HG03558 (cell line): ENCODE results near the gene MRPS27.

ENCODE experiments used
- ATAC-seq: cut with Tn5 transposase; IDR thresholded peaks from one replicate; pipeline ENCODE4 v1.9.1; 2021; ENCODE audit warnings: moderate number of reproducible peaks; ENCODE audit not compliant: unreplicated experiment; ENCODE audit errors: extremely low read depth

Gene MRPS27

DNA sequence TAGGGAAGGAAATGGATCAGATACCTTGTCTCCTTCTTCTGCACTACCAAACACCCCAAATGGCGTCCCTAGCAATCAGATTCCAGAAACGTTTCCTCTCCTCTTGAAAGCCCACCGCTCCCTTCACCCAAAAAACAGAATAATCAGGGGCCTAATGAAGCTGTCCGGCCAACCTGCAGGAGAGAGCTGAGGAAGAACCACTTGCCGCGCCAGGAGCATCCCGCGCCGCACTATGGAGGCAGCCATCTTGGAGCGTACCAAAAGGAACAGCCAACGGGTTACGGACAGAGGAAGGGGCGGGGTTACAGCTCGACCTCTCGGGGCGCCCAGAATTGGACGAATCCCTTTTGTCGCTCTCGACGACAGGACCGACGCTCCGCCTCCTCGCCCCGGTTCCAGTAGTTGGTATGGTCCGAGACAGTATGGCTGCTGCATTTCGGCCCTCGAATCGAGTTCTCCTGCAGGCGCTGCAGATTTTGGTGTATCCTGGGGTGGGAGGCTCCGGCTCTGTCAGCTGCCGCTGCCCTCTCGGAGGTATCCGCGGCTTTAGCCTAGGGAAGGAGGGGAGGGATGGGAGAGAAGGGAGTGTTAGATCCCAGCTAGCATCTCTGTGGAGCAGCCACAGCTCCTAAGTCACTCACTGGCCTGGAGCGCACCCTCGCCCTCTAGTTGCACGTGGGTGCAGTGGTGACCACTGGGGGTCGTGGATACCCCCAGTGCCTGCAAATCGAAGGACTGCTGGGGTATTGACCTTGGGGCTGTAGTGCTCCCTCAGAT, at the start of gene MRPS27, which contains the start of gene PTCD2:
TSS of gene MRPS27 (minus strand) at position 265 of the 777 bp plus-strand sequence. CDS start at position 246, 19 bp downstream.
TSS of gene PTCD2 (plus strand) at position 398 of the 777 bp plus-strand sequence. CDS start at position 408, 10 bp downstream.
- ATAC-seq: peak; percentile 95

DNA sequence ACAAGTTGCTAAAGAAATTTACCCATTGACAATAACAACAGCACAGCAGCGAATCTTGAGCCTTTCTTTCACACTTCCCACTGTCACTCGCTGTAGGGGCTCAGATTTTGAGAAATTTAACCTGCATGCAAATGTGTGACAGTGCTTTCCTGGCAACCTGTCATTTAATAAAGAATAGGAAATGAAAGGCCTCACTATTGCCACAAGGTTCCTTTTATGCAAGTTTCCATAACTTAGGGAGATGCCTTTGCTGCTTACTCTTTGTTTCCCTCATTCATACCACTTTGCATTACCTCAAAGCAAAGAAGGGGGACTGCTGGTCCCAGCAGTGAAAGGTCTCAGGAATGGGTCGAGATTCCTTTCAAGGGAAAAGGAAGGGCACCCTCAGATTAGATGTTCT, 49.7 kb upstream of the MRPS27 start:
- ATAC-seq: no peak

DNA sequence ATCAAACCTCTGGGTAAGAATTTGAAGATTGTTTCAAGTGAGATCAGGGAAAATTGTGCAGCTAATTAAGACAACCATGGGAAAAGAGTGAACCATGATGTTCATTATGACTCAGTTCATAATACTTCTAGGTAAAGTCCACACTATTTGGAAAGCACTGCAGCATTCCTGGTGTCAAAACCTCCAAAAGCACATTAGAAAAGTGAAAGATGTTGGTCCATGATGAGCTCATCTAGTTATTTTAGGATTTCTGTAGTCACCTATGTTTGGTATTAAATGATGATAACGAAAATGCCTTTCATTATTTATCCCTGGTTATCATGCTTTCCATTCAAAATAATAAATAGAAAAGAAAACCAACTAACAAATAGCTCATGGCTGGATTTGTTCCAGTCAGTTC, 49.3 kb upstream of the MRPS27 start:
- ATAC-seq: no peak

DNA sequence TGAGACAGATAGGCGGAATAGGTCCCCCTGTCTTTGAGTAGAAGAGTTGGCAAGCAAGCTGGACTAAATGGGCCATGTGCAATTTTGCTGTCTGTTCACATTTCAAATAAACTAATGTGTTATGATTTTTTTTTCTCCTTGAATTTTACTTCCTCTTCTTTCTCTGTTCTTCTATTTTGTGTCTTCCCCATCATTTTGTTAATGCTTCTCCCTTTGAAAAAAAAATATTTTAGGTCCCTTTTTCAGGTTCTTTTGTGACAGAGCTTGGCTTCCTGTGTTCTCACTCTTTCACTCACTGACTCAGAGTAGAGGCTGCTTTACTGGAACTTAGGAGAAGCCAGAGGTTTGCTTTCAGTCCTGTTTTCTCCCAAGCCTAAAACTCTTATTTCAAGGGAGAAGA, 48.2 kb upstream of the MRPS27 start:
- no peak for ATAC-seq

DNA sequence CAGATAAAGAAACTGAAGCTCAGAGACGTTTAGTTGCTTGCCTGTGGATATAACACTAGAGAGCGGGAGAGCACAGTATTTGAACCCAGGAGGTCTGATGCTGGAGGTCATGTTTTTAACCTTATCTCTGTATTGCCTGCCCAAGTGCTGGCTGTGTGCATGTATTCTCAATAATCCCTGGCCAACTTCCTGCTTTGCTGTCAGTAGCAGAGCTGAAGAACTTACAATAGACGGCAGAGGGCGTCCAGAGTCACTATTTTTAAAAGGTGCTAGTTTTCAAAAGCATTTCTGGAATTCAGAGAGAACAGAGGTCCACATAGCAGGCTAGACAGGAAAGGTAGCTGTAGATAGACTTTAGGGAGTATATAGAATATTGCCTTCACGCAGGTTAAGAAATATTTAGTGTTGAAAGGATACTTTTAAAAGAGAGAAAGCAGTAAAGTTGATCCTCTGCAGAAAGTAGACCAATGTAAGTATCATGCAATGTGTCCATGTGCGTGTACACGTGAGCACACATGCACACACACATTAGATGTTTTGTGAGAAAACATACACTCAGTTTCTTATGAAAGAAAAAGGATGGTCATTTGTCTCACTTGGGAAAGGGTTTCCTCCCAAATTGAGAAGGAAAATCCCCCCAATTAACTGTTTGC, 46.4 kb upstream of the MRPS27 start:
- ATAC-seq: no peak

DNA sequence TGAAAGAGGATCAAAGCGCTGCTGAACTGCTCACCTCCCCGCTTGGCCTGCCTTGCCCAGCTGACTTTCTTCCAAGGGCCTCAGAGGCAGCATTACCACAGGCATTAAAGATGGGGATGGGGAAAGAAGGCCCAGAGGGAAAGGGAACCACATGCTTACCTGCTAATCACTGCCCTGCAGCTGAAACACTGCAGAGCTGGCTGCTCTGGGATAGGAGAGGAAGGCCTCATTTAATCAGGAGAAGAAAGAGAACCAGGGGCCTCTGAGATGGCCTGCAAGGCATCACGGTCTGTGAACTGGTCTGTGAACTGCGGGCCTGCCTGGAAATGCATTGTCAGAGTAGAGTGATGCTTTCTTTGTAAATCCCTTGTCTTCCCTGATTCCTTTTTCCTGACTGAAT, 44.9 kb upstream of the MRPS27 start:
- ATAC-seq: no peak

DNA sequence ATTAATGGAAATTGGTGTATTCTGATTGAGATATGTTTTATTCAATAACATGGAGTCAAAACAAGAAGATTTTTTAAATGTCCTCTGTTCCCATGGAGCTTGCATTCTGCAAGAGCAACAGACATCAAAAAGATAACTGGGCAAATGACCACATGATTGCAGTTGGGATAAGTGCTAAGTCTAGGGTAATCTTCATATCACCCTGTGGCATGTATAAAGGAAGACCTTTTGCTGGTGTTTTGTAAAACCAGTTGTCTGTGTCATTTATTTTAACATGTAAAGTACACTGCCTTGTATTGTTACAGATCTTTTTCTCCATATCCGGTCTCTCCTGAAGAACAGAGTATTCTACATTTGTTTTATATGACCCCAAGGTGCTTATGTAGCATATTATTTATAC, 44.1 kb upstream of the MRPS27 start:
- ATAC-seq: no peak

DNA sequence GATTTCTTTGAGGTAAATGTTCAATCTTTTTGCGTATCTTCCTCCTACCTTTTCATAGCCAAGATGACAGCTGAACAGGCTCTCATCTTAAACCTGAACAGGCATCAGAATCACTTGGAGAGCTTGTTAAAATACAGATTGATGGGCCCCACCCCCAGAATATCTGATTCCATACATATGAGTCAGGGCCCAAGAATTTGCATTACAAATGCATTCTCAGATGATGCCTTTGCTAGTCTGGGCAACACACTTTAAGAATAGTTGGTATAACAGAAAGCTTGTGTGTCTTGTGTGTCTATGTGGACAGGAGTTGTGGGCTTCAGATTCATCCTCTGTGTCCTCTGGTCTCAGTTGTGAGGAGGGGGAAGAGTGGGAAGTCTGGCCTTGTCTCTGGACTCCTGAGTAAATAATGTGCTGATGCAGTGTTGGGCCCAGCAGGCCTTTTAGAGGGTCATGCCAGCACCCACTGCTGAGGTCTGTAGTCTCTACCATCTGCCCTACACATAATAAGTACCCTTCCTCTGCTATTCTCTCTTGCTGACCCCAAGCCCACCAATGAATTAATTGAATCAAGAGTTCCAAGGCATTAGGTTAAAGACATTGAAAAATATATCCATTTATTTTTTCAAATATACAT, 43.2 kb upstream of the MRPS27 start:
- no peak for ATAC-seq

DNA sequence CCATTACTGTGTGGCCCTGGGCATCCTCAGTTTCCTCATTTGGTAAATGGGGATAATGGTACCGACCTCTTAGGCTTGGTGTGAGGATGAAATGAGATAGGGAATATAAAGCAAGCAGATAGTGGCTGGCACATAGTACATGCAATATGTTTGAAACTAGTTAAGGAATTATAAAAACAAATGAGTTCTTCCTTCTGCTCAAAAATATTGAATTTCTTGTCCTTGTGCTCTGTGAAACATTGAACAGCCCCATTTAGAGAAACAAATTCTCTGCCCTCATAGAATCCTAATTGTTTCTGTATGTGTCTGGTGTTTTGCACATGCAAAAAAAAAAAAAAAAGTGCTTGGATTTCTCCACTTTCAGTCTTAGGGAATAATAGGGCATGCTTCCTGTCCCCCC, 39.8 kb upstream of the MRPS27 start:
- ATAC-seq: no peak

DNA sequence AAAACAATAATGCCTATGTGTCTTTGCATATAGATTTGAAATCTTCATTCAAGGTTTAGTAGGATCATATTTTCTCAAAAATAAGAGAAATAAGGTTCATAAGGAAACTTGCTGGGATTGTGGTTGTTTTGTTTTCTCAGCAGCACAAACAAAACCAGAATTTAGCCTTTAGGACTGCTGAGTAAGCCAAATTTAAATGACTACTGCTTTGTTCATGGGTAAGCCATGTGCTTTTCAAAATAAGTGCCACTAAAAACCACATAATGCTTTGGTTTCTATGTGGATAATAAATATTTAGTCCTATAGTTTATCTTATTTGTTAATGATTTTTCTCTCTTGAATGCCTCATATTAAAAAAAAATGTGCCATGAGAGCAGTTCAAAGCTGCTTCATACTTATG, 38.9 kb upstream of the MRPS27 start:
- ATAC-seq: no peak

DNA sequence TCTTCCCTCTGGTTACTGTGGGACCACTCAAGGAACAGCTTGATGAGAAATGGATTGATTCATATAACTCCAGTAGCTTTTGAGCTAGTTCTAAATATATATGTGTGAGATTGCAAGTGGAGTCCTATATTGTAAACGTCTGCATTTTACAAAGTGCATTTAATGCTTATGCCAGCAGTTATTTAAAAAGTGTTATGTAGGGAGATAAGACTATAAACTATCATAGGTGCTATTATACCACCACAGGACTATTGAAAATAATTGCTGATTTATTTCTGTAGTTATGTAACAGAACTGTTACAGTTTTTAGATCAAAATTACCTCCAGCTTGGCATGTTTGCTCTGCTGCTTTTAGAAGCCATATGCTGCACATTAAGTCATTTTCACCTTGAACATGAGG, 36.3 kb upstream of the MRPS27 start:
- ATAC-seq: no peak

DNA sequence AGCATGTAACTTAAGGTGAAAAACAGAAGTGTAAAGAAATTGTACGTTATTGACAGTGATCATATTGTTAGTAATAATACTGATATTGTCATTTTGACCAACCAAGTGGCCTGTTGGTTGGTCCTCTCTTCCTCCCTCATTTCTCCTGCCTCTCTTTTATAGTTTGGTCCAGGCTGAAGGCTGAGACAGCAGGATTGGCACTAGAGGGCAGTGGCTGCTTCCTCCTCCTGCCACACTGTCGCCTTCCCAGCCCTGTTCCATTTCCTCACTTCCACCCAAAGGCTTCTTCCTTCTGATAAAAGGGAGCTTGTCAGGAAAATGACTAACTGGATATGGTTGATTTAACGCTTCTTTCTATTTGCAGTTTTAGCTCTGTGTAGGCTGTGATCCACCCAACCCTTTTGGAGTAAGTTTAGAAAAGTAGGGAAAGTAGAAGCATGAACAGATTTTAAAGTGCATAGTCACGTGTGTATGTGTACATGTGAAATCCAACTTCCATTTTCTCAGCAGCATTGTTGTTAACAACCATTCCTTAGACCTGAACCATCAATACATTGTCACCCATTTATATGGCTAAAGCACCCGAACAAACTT, 35.8 kb upstream of the MRPS27 start:
- ATAC-seq: no peak

DNA sequence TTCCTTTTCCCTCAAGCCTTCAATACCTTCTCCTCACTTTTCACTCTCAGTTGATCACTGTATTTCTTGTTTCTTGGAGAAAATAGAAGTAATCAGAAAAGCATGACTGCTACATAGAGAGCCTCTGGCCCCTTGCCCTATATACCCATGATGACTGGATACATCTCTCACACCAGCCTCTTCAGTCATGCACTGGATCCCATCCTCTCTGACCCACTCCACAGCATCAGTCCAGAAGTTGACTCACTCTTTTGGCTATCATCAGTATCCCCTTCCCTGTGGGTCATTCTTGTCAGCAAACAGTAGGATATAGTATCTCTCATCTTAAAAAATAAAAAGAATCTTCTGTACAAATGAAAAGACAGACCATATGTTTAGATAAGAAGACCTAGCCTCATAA, 33.0 kb upstream of the MRPS27 start:
- ATAC-seq: no peak

DNA sequence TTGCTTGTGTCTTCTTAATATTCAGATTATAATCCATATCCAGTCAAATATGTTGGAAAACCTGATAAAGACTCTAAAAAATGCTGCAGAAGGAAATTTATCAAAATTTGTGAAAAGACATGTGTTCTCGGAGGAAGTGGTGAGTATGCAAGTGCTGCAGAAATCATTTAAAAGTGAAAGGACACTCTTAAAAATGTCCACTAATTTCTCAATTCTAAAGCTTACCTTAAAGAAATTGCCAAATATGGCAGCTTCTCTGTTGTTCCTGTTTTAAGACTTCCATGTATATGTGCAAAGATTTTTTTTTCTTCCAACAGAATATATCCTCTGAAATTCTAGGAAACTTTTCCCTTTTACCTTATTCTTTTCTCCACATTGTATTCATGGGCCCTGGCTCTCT, 32.6 kb upstream of the MRPS27 start:
- no peak for ATAC-seq

DNA sequence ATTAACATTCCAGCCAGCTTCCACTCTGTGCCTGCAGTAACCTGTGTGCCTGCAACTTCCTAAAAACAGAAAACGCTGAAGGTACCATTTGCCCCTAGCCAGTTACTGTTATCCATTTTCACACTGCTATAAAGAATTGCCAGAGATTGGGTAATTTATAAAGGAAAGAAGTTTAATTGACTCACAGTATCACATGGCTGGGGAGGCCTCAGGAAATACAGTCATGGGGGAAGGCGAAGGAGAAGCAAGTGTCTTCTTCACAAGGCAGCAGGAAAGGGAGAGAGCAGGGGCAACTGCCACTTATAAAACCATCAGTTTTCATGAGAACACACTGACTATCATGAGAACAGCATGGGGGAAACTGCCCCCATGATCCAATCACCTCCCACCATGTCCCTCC, 31.3 kb upstream of the MRPS27 start:
- ATAC-seq: no peak

DNA sequence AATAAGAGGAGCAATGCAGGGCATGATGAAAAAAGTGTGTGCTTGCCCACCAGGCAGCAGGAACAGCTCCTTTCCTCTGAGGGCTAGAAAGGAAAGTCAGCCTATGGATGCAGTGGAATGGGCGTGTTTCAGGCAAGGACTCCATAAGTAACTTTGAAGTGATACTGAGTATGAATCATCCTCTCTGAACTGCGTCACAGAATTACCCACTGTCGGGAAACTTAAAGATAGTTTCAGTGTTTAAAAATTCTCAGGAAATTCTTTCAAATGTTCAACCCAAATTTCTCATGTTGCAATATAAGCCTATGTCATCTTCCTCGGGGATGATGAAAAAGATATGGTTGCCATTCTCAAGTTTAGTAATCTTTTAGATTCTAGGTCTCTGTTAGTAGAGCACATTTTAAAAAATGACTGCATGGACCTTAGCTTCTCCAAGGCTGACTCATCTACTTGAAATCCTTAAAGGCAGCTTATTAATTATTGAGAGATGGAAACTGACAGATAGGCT, 27.8 kb upstream of the MRPS27 start:
- ATAC-seq: no peak

DNA sequence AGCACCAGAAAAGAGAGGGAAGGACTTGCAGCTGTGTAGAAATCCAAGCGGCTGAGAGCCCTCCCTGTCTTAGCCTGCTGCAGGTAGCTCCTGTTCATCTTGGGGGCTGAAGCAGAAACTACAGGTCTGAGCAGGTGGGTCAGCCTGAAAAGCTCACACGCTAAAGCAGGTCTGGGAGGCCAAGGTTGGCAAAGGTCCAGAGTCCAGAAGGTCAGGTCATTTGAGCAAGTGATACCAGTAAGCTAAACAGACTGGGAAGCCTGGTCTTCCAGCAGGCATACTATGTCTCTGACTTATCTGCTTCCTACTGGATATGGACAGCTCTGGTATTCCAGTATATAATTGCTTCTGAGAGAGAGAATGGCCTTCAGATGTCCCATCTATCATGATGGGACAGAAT, 26.4 kb upstream of the MRPS27 start:
- ATAC-seq: no peak

DNA sequence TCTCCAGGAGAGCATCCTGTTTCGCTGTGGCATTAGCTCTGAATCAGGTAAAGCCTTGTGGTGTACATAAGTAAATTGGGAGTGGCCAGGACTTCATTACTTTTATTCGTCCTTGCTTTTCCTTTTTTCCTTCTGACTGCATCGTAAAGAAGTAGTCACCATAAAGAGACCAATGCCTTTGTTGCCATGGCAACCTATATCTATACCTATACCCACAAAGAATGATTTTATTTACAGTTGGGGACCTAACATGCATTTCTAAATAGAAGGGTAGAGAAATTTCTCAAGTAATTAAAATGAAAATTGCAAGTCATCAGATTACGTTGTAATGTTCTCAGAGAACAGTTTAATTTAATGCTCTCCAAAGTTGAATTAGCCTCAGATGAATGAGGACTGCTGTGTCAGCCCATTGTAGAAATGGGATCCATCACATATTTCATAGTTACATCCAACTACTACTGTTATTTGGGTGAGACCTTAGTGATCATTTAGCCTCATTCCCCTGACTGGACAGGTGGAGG, 18.7 kb upstream of the MRPS27 start:
- no peak for ATAC-seq

DNA sequence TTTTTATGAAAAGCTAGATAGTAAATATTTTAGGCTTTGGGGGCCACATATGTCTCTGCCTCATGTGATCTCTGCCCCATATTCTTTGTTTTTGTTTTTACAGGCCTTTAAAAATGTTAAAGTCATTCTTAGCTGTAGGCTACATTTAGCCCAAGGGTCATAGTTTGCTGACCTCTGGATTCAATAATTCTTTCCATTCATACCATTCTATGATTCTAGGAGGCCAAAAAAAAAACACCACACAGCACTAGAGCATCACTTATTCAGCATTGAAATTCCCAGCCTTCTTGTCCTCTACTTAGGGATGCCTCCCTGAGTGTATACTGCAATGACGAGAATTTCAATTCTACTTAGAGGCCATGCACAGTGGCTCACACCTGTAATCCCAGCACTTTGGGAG, 17.1 kb upstream of the MRPS27 start:
- no peak for ATAC-seq

DNA sequence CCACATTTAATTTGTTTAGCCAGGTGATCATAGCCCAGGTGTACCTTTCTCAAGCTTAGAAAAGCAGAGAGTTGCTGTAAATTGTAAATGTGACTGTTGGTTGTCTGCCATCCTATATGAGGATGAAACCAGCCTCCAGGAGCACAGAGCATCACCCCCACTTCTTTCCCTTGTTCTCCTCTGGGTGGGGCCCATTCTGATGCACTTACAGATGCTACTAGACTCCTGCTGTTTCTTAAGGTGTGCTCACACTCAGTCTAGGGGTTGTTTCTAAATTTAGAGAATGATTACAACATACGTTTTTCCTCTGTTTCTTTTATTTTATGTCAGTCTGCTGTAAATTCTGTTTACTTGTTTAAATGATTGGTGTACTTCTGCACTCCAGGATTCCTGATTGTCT, 10.7 kb upstream of the MRPS27 start:
- no peak for ATAC-seq

DNA sequence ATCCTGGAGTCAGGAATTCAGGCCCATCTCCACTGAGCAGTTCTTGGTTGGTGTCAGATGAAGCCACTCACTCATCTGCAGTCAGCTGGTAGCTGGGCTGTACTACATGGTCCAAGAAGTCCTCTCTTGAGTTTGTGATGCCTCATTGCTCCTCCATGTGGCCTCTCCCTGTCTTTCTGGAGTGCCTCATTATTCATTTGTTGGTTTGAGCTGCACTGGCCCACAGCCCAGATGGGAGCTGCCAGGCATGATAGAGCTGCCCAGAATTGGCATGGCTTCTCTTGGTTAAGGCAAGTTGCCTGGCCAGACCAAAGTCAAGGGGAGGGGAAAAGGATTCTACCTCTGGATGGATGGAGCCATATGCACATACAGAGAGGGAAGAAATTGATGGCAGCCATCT, 8.1 kb upstream of the MRPS27 start:
- no peak for ATAC-seq
